HUES6 (cell line): ENCODE results near the gene ARID1B.
"Not testable (repeated sequence)": the region's sequence is repeated elsewhere in the genome, so short reads cannot be mapped to it uniquely, and the experiment has no call there.

Experiments
- H3K27ac ChIP-seq: 2 replicates; pipeline ENCODE4 v1.7.0; 2013; ENCODE audit warnings: low read depth, mild to moderate bottlenecking, low read length, inconsistent platforms
- H3K27me3 ChIP-seq: 2 replicates; pipeline ENCODE4 v1.6.1; 2013; ENCODE audit warnings: low read length; ENCODE audit not compliant: control insufficient read depth, insufficient read depth
- H3K36me3 ChIP-seq: 2 replicates; pipeline ENCODE4 v1.6.1; 2013; ENCODE audit warnings: low read length; ENCODE audit not compliant: control insufficient read depth, insufficient read depth
- H3K4me1 ChIP-seq: 2 replicates; pipeline ENCODE4 v1.6.1; 2013; ENCODE audit warnings: low read length; ENCODE audit not compliant: control insufficient read depth, insufficient read depth
- H3K4me3 ChIP-seq: 2 replicates; pipeline ENCODE4 v1.5.1; 2013; ENCODE audit warnings: low read depth, low read length
- H3K9ac ChIP-seq: one replicate; pipeline ENCODE4 v1.6.1; 2013; ENCODE audit warnings: mild to moderate bottlenecking, low read length
- H3K9me3 ChIP-seq: 2 replicates; pipeline ENCODE4 v1.6.1; 2013; ENCODE audit warnings: low read depth, low read length; ENCODE audit not compliant: control insufficient read depth, insufficient read depth

The ARID1B gene

DNA sequence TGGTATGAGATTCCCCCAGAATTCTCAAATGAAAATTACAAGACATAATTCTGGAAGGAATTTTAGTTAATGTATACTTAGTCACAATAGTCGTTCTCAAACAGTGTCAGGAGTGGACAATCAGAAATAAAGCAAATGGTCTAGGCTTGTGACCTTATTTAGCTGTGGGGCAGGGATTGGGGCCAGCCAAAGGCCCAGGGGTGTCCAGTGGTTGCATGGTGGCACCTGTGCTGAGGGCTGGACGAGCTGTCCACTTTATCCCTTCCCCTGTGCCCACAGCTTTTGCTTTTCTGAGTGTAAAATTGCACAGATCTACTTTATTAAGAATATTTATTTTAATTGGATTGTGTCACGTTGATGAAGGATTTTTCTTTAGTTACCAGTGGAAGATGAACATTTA is 195.0 kb downstream of the ARID1B start:
- Histone ChIP-seq H3K4me1 (peaks cover 46% of the 10 kb centered on the region), H3K36me3 (no peaks in the 10 kb centered on the region), H3K4me3 (no peak overlapping the region), H3K9ac (no peak overlapping the region), H3K27ac (no peak overlapping the region), H3K9me3 (no peaks in the 10 kb centered on the region), H3K27me3 (no peaks in the 10 kb centered on the region)

GRCh38 chr6:156974830-156975261 is 197.7 kb downstream of the ARID1B start:
- H3K4me3 ChIP-seq = no peak overlapping the region
- H3K27me3 ChIP-seq = no peaks in the 10 kb centered on the region
- H3K9me3 ChIP-seq = no peaks in the 10 kb centered on the region
- H3K36me3 ChIP-seq = no peaks in the 10 kb centered on the region
- peaks cover 43% of the 10 kb centered on the region for H3K4me1 ChIP-seq
- H3K27ac ChIP-seq = no peak overlapping the region
- H3K9ac ChIP-seq = no peak overlapping the region

DNA sequence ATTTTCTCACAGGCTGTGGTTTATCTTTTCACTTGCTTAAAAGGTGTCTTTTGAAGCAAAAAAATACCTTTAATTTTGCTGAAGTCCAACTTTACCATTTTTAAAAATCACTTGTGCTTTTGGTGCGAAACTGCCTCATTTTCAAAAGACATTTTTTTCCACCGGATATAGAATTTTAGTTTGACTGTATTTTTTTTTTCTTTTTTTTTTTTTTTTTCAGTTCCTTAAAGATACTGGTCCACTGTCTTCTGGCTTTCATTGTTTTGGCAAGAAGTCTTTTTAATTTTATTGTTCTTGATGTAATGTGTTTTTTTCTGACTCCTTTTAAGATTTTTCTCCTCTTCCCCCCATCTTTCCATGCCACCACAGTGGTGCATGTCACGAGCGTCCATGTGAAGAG is 198.2 kb downstream of the ARID1B start:
- Histone ChIP-seq H3K27ac (no peak overlapping the region), H3K4me3 (no peak overlapping the region), H3K9ac (no peak overlapping the region), H3K27me3 (no peaks in the 10 kb centered on the region), H3K9me3 (no peaks in the 10 kb centered on the region), H3K36me3 (no peaks in the 10 kb centered on the region), H3K4me1 (peaks cover 49% of the 10 kb centered on the region)

- Histone ChIP-seq H3K4me3 (no peak overlapping the region), H3K9ac (peak overlapping the region; percentile 6), H3K27ac (no peak overlapping the region), H3K27me3 (no peaks in the 10 kb centered on the region), H3K36me3 (no peaks in the 10 kb centered on the region), H3K4me1 (peaks cover 53% of the 10 kb centered on the region), H3K9me3 (no peaks in the 10 kb centered on the region)
Measured at GRCh38 chr6:156976216-156977127, 199.3 kb downstream of the ARID1B start.

DNA sequence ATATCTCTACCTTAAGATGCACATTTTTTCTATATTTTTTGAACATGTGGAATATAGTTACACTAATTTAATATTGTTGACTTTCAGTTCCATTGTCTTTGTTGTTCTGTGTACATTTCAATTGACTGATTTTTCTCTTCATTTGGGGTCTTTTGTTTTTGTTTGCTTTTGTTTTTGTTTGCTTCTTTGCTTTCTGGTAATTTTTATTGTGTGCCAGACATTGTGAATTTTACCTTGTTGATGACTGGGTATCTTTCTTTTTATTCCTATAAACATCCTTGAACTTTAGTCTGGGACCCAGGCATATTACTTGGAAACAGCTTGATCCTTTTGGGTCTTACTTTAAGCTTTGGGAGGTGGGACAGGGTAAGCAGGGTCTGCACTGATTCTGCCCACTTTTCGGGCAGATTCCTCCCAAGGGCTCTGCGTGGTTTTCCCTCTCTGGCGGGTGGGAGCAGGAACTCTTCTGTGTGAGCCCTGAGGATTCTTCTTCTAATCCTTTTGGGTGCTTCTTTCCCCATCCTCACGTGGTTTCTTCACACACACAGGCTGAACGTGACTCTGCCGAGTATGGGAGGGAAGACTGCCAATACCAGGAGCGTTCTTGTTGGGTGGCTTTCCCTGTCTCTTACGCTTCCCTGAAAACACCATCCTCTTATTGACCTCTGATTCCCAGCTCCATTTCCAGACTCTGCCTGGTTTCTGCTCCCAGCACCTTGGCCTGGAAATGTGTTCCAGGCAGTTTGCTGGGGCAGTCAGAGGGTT is 200.5 kb downstream of the ARID1B start:
- Histone ChIP-seq H3K27ac (no peak overlapping the region), H3K36me3 (no peaks in the 10 kb centered on the region), H3K4me3 (no peak overlapping the region), H3K4me1 (peaks cover 53% of the 10 kb centered on the region), H3K27me3 (no peaks in the 10 kb centered on the region), H3K9me3 (no peaks in the 10 kb centered on the region), H3K9ac (no peak overlapping the region)

DNA sequence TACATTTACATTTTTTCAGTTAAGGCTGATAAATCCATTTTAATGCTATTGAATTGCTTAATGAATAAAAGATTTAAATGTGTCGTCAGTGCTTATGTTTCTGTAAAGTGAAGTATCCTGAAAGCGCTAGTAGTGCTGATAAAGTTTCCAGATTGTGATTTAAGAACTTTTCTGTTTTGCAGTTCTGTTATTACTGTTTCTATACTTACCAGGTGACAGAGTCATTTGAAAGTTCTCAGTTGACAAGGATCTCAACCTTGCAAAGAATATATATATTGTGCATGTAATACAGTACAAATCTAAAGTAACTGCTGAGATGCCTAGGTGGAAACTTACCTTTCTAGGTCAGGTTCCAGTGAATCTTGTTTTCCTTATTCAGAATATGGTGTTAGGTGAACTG is 201.8 kb downstream of the ARID1B start:
- peaks cover 49% of the 10 kb centered on the region for H3K4me1 ChIP-seq
- H3K9me3 ChIP-seq = no peaks in the 10 kb centered on the region
- no peak overlapping the region for H3K27ac ChIP-seq
- H3K4me3 ChIP-seq = no peak overlapping the region
- no peaks in the 10 kb centered on the region for H3K36me3 ChIP-seq
- no peaks in the 10 kb centered on the region for H3K27me3 ChIP-seq
- H3K9ac ChIP-seq = no peak overlapping the region

DNA sequence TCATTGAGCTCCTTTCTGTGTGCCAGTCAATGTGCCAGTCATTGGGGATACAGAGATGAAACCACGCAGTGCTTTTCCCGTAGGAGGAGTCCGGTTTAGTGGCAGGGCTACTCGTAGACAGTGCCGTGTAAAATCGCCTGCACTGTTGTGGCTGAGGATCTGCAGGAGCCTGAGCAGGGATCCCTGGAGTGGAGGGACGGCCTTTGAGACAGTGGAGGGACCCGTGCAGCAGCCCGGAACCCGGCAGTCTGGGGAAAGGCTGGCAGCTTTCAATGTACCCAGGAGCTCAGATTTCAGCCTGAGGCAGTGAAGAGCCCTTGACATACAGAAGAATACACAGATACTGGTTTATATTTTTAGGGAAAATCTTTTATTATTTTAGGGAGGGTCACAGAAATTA is 203.3 kb downstream of the ARID1B start:
- Histone ChIP-seq H3K4me3 (no peak overlapping the region), H3K27me3 (no peaks in the 10 kb centered on the region), H3K9ac (no peak overlapping the region), H3K4me1 (peaks cover 60% of the 10 kb centered on the region), H3K9me3 (no peaks in the 10 kb centered on the region), H3K36me3 (no peaks in the 10 kb centered on the region), H3K27ac (no peak overlapping the region)

DNA sequence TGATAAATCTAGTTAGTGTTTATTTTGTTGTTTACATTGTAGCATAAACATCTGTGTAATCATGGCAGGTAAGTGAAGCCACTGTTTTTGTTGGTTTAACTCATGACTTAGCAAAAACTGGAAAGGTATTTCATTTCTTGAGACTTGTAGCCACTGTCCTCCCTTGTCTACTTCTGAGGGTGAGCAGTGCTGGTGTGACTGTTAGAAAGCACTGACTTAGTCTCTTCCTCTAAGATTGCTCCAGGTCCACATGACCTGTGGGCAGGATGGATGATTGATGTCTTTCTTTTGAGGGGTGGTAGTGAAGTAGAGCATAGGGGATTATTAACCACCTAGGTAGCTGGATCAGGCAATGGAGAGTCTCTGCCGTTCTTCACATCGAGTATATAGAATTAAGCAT is 203.8 kb downstream of the ARID1B start:
- Histone ChIP-seq H3K4me3 (no peak overlapping the region), H3K9me3 (no peaks in the 10 kb centered on the region), H3K27ac (no peak overlapping the region), H3K4me1 (peaks cover 60% of the 10 kb centered on the region), H3K9ac (no peak overlapping the region), H3K27me3 (no peaks in the 10 kb centered on the region), H3K36me3 (no peaks in the 10 kb centered on the region)

GRCh38 chr6:156982168-156982567 is 205.0 kb downstream of the ARID1B start:
- H3K9ac ChIP-seq = no peak overlapping the region
- no peak overlapping the region for H3K4me3 ChIP-seq
- H3K36me3 ChIP-seq = no peaks in the 10 kb centered on the region
- no peak overlapping the region for H3K27ac ChIP-seq
- no peaks in the 10 kb centered on the region for H3K27me3 ChIP-seq
- H3K4me1 ChIP-seq = peaks cover 57% of the 10 kb centered on the region
- H3K9me3 ChIP-seq = no peaks in the 10 kb centered on the region

DNA sequence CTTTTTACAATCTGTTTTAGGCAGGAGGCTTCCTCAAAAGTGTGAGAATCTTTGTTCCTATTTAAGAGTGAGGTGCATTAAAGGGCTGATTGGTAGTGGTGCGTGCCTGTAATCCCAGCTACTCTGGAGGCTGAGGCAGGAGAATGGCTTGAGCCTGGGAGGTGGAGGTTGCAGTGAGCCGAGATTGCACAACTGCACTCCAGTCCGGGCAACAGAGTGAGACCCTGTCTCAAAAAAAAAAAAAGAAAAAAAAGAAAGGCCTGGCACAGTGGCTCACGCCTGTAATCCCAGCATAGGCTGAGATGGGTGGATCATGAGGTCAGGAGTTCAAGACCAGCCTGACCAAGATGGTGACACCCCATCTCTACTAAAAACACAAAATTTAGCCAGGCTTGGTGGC is 205.7 kb downstream of the ARID1B start:
- peaks cover 57% of the 10 kb centered on the region for H3K4me1 ChIP-seq
- not testable (repeated sequence) for H3K9me3 ChIP-seq, H3K36me3 ChIP-seq, H3K9ac ChIP-seq, H3K27me3 ChIP-seq, H3K4me3 ChIP-seq, H3K27ac ChIP-seq

DNA sequence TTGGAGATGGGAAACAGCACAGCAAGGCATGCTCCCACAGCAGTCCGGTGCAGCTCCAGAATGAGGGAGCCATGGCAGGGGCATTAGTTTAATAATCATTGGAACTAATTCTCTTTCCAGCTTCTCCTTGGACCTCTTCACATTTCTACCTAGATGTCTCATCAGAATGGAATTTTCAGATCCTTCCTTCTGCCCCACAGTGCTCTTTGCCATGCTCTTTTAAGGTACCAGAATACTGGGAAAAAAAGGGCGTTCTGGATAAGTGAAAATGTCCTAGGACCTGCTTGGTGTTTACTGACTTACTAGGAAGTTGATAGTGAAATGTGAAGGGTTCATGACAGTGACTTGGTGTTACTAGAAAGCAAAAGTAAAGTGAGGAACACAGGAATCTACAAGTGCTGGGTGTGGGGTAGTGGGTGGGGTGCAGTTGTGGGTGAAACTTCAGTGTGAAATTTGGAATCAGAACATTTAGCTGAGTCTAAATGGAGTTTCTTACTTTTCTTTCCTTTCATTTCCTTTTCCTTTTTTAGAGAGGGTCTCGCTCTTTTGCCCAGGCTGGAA is 207.1 kb downstream of the ARID1B start:
- Histone ChIP-seq H3K9ac (no peak overlapping the region), H3K9me3 (no peaks in the 10 kb centered on the region), H3K4me3 (no peak overlapping the region), H3K4me1 (peaks cover 64% of the 10 kb centered on the region), H3K27ac (no peak overlapping the region), H3K27me3 (no peaks in the 10 kb centered on the region), H3K36me3 (no peaks in the 10 kb centered on the region)
